CD14-positive monocyte (primary cell): Measurements from ENCODE around the gene NSG2. TPM values are rescaled to one million over a fixed set of nuclear protein-coding genes. Genes with fewer than 3 reads are reported as not detected.

ENCODE experiments used
- DNase-seq, 3 donors: peaks; one replicate each; pipeline ENCODE4 v3.0.0-alpha.2; 2011 to 2022
- H2AFZ ChIP-seq: 2 replicates; pipeline ENCODE4 v1.6.0; 2012; ENCODE audit warnings: mild to moderate bottlenecking, low read depth, low read length, inconsistent platforms; ENCODE audit not compliant: insufficient read depth, poor library complexity, severe bottlenecking
- H3K27ac ChIP-seq, 2 donors: 1 replicate in 1 of 2; 2 replicates in 1 of 2; pipeline ENCODE4 v1.5.1; 2012 to 2013; ENCODE audit warnings: low read length in 2 of 2, control low read depth in 1 of 2, inconsistent platforms in 1 of 2, low read depth in 1 of 2, mild to moderate bottlenecking in 1 of 2
- H3K27me3 ChIP-seq, 2 donors: one replicate each; pipeline versions ENCODE4 v1.6.0 to v1.6.1; 2011 to 2013; ENCODE audit warnings: low read length in 2 of 2; ENCODE audit not compliant: control insufficient read depth in 2 of 2, insufficient read depth in 2 of 2
- H3K36me3 ChIP-seq, 2 donors: replicated peaks in 1 of 2; 1 replicate in 1 of 2; 2 replicates in 1 of 2; pipeline versions ENCODE4 v1.5.1 to v1.6.1; 2012 to 2013; ENCODE audit warnings: low read length in 2 of 2, control low read depth in 1 of 2, inconsistent platforms in 1 of 2, mild to moderate bottlenecking in 1 of 2; ENCODE audit not compliant: insufficient read depth in 2 of 2, control insufficient read depth in 1 of 2
- H3K4me1 ChIP-seq, 2 donors: 1 replicate in 1 of 2; 2 replicates in 1 of 2; pipeline versions ENCODE4 v1.5.1 to v1.6.1; 2012 to 2013; ENCODE audit warnings: low read length in 2 of 2, control low read depth in 1 of 2, inconsistent platforms in 1 of 2, mild to moderate bottlenecking in 1 of 2, moderate library complexity in 1 of 2; ENCODE audit not compliant: insufficient read depth in 2 of 2, control insufficient read depth in 1 of 2
- H3K4me2 ChIP-seq: replicated peaks from 2 replicates; pipeline ENCODE3; 2012; ENCODE audit warnings: low read length, moderate library complexity, mild to moderate bottlenecking; ENCODE audit not compliant: poor library complexity, severe bottlenecking; ENCODE audit errors: extremely low read depth
- H3K4me3 ChIP-seq, 3 experiments: fragments of 200-600 bp in 1 of 3; sonication (generic) in 1 of 3; replicated peaks in 1 of 3; 1 replicate in 2 of 3; 2 replicates in 1 of 3; pipeline ENCODE4 v1.5.1; 2011 to 2013; ENCODE audit warnings: low read length in 3 of 3, mild to moderate bottlenecking in 3 of 3, control low read depth in 2 of 3, low read depth in 2 of 3, inconsistent platforms in 1 of 3, moderate library complexity in 1 of 3
- H3K79me2 ChIP-seq: 2 replicates; pipeline ENCODE4 v1.6.0; 2012; ENCODE audit warnings: mild to moderate bottlenecking, control low read depth, inconsistent platforms, low read length, moderate library complexity; ENCODE audit not compliant: insufficient read depth
- H3K9ac ChIP-seq: 2 replicates; pipeline ENCODE4 v1.6.0; 2017; ENCODE audit warnings: low read length, mild to moderate bottlenecking; ENCODE audit not compliant: insufficient read depth, poor library complexity, severe bottlenecking
- H3K9me3 ChIP-seq, 2 donors: replicated peaks in 1 of 2; 1 replicate in 1 of 2; 2 replicates in 1 of 2; pipeline versions ENCODE4 v1.5.1 to v1.6.1; 2012 to 2013; ENCODE audit warnings: low read length in 2 of 2, control low read depth in 1 of 2; ENCODE audit not compliant: control insufficient read depth in 1 of 2, insufficient read depth in 1 of 2
- H4K20me1 ChIP-seq: 2 replicates; pipeline ENCODE4 v1.6.0; 2012; ENCODE audit warnings: mild to moderate bottlenecking, low read length, control low read depth, moderate library complexity; ENCODE audit not compliant: insufficient read depth
- H3K27ac Mint-ChIP-seq, 7 donors: one replicate each; pipeline ENCODE4 v1.8.0; 2020; ENCODE audit warnings: mild to moderate bottlenecking in 7 of 7, mixed read lengths in 7 of 7, moderate library complexity in 6 of 7, inconsistent platforms in 2 of 7
- H3K27me3 Mint-ChIP-seq, 3 donors: one replicate each; pipeline ENCODE4 v1.8.0; 2021 to 2022; ENCODE audit warnings: low read depth in 3 of 3, mild to moderate bottlenecking in 3 of 3, mixed read lengths in 3 of 3, moderate library complexity in 3 of 3, inconsistent platforms in 1 of 3
- H3K36me3 Mint-ChIP-seq, 2 donors: one replicate each; pipeline ENCODE4 v1.8.0; 2020; ENCODE audit warnings: mixed read lengths in 2 of 2, inconsistent platforms in 1 of 2, mild to moderate bottlenecking in 1 of 2
- H3K4me1 Mint-ChIP-seq: one replicate; pipeline ENCODE4 v1.8.0; 2020; ENCODE audit warnings: mild to moderate bottlenecking, mixed read lengths
- H3K4me3 Mint-ChIP-seq, 2 donors: one replicate each; pipeline ENCODE4 v1.8.0; 2020; ENCODE audit warnings: mild to moderate bottlenecking in 2 of 2, mixed read lengths in 2 of 2, moderate library complexity in 1 of 2
- H3K9me3 Mint-ChIP-seq, 7 donors: one replicate each; pipeline ENCODE4 v1.8.0; 2020 to 2022; ENCODE audit warnings: mixed read lengths in 7 of 7, mild to moderate bottlenecking in 6 of 7, moderate library complexity in 6 of 7, inconsistent platforms in 2 of 7
- WGBS: methylation state at CpG from one replicate; pipeline ENCODE4 v1.1.5; 2013; ENCODE audit warnings: missing lambda C conversion rate; ENCODE audit not compliant: insufficient coverage; 5-methylcytosine and 5-hydroxymethylcytosine counted together
- intact Hi-C, 2 donors: fragments of 100-400 bp; cut with micrococcal nuclease; formaldehyde crosslinking; loops; one replicate each; pipeline versions ENCODE4 v1.15.0 to v1.15.1; 2023
- polyA plus RNA-seq, 3 donors: library from polyadenylated mRNA; depleted of rRNA in 1 of 3; unstranded in 2 of 3; stranded (reverse) in 1 of 3; fragments of 300-500 nt in 2 of 3; fragments of >200 nt in 1 of 3; fragmentation: Illumina TruSeq in 2 of 3; gene quantifications; 1 replicate in 2 of 3; 2 replicates in 1 of 3; pipeline ENCODE4 v1.2.3, GENCODE V29; 2012 to 2021
- TF ChIP-seq, protein P1 (sequence below): fragments of 200-600 bp; IDR thresholded peaks from one replicate; pipeline ENCODE4 v1.8.0; 2022; ENCODE audit warnings: antibody characterized with exemption, mild to moderate bottlenecking

The NSG2 gene
- polyA plus RNA-seq, 3 donors, result not detected

DNA sequence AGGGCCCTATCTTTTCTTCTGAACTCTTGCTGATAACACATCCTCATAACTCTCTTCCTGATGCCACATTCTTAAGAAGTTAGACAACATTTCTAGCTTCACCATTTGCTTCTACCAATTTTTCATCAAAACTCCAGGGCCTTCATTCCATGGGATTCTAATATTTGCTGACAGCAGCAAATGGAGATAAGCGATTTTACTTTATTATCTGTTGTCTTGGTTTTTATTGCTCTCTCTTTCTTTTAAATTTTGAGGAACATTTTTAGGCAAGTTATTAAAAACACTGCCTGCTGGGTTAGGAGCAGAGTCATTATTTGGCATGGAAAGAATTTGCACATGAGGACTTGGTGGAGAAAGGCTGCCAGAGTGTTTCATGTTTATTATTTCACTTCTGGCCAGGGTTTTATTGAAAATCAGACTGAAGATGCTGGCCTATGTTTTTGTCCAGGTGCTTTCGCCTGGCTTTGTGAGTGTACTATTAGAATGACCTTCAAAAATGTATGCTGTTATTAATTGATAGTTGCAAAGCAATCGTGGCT is 27.7 kb downstream of the NSG2 start:
- no peaks in the 10 kb centered on the region for H3K9me3 ChIP-seq
- H3K9me3 Mint-ChIP-seq, result no peaks in the 10 kb centered on the region
- H3K4me2 ChIP-seq, result no peak overlapping the region
- DNase-seq, result no peak
- H3K36me3 ChIP-seq, result no peaks in the 10 kb centered on the region
- H3K27ac ChIP-seq, result no peak overlapping the region
- H3K4me3 ChIP-seq, result no peak overlapping the region
- H3K27me3 ChIP-seq, result no peaks in the 10 kb centered on the region
- H3K4me1 ChIP-seq, result no peaks in the 10 kb centered on the region
- no peak overlapping the region for H3K27ac Mint-ChIP-seq
- H3K27me3 Mint-ChIP-seq, result peaks cover 3 to 8% (median 4%) of the 10 kb centered on the region in 3 donors
- no peaks in the 10 kb centered on the region for H4K20me1 ChIP-seq
- 100% methylated on average over 2 of the region's 3 CpGs for WGBS
- TF ChIP-seq, protein P1, sequence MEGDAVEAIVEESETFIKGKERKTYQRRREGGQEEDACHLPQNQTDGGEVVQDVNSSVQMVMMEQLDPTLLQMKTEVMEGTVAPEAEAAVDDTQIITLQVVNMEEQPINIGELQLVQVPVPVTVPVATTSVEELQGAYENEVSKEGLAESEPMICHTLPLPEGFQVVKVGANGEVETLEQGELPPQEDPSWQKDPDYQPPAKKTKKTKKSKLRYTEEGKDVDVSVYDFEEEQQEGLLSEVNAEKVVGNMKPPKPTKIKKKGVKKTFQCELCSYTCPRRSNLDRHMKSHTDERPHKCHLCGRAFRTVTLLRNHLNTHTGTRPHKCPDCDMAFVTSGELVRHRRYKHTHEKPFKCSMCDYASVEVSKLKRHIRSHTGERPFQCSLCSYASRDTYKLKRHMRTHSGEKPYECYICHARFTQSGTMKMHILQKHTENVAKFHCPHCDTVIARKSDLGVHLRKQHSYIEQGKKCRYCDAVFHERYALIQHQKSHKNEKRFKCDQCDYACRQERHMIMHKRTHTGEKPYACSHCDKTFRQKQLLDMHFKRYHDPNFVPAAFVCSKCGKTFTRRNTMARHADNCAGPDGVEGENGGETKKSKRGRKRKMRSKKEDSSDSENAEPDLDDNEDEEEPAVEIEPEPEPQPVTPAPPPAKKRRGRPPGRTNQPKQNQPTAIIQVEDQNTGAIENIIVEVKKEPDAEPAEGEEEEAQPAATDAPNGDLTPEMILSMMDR, result no peak
- no peak overlapping the region for H3K9ac ChIP-seq
- H3K4me1 Mint-ChIP-seq, result no peaks in the 10 kb centered on the region
- H3K36me3 Mint-ChIP-seq, result no peaks in the 10 kb centered on the region
- intact Hi-C loops, result no loop called here
- no peaks in the 10 kb centered on the region for H3K79me2 ChIP-seq
- H2AFZ ChIP-seq, result no peak overlapping the region
- H3K4me3 Mint-ChIP-seq, result no peak overlapping the region

DNA sequence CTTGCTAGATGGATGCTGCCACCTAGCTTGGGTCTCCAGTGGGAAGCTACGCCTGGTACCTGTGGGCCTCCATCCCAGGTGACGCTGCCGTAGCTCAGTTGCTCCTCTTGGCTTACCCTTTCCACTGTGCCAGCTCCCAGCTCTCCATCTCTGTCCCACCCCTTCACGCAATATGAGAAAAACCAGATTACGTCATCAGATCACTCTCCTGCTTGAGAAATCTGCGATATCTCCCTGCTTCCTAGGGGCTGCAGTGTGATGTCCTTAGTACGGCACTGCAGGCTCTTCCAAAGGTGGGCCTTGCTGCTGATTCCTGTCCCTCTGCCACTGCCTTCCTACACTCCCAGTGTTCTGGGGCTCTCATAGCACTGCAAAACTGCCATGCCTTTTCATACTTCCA is 28.9 kb downstream of the NSG2 start:
- H3K4me1 ChIP-seq, result no peaks in the 10 kb centered on the region
- TF ChIP-seq, protein P1, result no peak
- intact Hi-C loops, result no loop called here
- H2AFZ ChIP-seq, result no peak overlapping the region
- H3K9me3 ChIP-seq, result no peaks in the 10 kb centered on the region
- no peaks in the 10 kb centered on the region for H3K79me2 ChIP-seq
- Mint-ChIP-seq H3K9me3 (no peaks in the 10 kb centered on the region), H3K36me3 (no peaks in the 10 kb centered on the region), H3K27ac (no peak overlapping the region), H3K4me3 (no peak overlapping the region), H3K4me1 (no peaks in the 10 kb centered on the region), H3K27me3 (peaks cover 1 to 11% (median 7%) of the 10 kb centered on the region in 3 donors)
- no peak overlapping the region for H3K27ac ChIP-seq
- H3K9ac ChIP-seq, result no peak overlapping the region
- H3K36me3 ChIP-seq, result no peaks in the 10 kb centered on the region
- H3K27me3 ChIP-seq, result no peaks in the 10 kb centered on the region
- no peak overlapping the region for H3K4me2 ChIP-seq
- no peak overlapping the region for H3K4me3 ChIP-seq
- DNase-seq, result no peak
- 93% methylated on average over 6 of the region's 7 CpGs for WGBS
- no peaks in the 10 kb centered on the region for H4K20me1 ChIP-seq
